CD14-positive monocyte (primary cell): ENCODE results near the gene AFF3. TPM values are rescaled to one million over a fixed set of nuclear protein-coding genes. Genes with fewer than 3 reads are reported as not detected.

Experiments used
- DNase-seq, 3 donors: peaks; one replicate each; pipeline ENCODE4 v3.0.0-alpha.2; 2011 to 2022
- H2AFZ ChIP-seq: 2 replicates; pipeline ENCODE4 v1.6.0; 2012; ENCODE audit warnings: mild to moderate bottlenecking, low read depth, low read length, inconsistent platforms; ENCODE audit not compliant: insufficient read depth, poor library complexity, severe bottlenecking
- H3K27ac ChIP-seq, 2 donors: 1 replicate in 1 of 2; 2 replicates in 1 of 2; pipeline ENCODE4 v1.5.1; 2012 to 2013; ENCODE audit warnings: low read length in 2 of 2, control low read depth in 1 of 2, inconsistent platforms in 1 of 2, low read depth in 1 of 2, mild to moderate bottlenecking in 1 of 2
- H3K27me3 ChIP-seq, 2 donors: one replicate each; pipeline versions ENCODE4 v1.6.0 to v1.6.1; 2011 to 2013; ENCODE audit warnings: low read length in 2 of 2; ENCODE audit not compliant: control insufficient read depth in 2 of 2, insufficient read depth in 2 of 2
- H3K36me3 ChIP-seq, 2 donors: replicated peaks in 1 of 2; 1 replicate in 1 of 2; 2 replicates in 1 of 2; pipeline versions ENCODE4 v1.5.1 to v1.6.1; 2012 to 2013; ENCODE audit warnings: low read length in 2 of 2, control low read depth in 1 of 2, inconsistent platforms in 1 of 2, mild to moderate bottlenecking in 1 of 2; ENCODE audit not compliant: insufficient read depth in 2 of 2, control insufficient read depth in 1 of 2
- H3K4me1 ChIP-seq, 2 donors: 1 replicate in 1 of 2; 2 replicates in 1 of 2; pipeline versions ENCODE4 v1.5.1 to v1.6.1; 2012 to 2013; ENCODE audit warnings: low read length in 2 of 2, control low read depth in 1 of 2, inconsistent platforms in 1 of 2, mild to moderate bottlenecking in 1 of 2, moderate library complexity in 1 of 2; ENCODE audit not compliant: insufficient read depth in 2 of 2, control insufficient read depth in 1 of 2
- H3K4me2 ChIP-seq: replicated peaks from 2 replicates; pipeline ENCODE3; 2012; ENCODE audit warnings: low read length, moderate library complexity, mild to moderate bottlenecking; ENCODE audit not compliant: poor library complexity, severe bottlenecking; ENCODE audit errors: extremely low read depth
- H3K4me3 ChIP-seq, 3 experiments: fragments of 200-600 bp in 1 of 3; sonication (generic) in 1 of 3; replicated peaks in 1 of 3; 1 replicate in 2 of 3; 2 replicates in 1 of 3; pipeline ENCODE4 v1.5.1; 2011 to 2013; ENCODE audit warnings: low read length in 3 of 3, mild to moderate bottlenecking in 3 of 3, control low read depth in 2 of 3, low read depth in 2 of 3, inconsistent platforms in 1 of 3, moderate library complexity in 1 of 3
- H3K79me2 ChIP-seq: 2 replicates; pipeline ENCODE4 v1.6.0; 2012; ENCODE audit warnings: mild to moderate bottlenecking, control low read depth, inconsistent platforms, low read length, moderate library complexity; ENCODE audit not compliant: insufficient read depth
- H3K9ac ChIP-seq: 2 replicates; pipeline ENCODE4 v1.6.0; 2017; ENCODE audit warnings: low read length, mild to moderate bottlenecking; ENCODE audit not compliant: insufficient read depth, poor library complexity, severe bottlenecking
- H3K9me3 ChIP-seq, 2 donors: replicated peaks in 1 of 2; 1 replicate in 1 of 2; 2 replicates in 1 of 2; pipeline versions ENCODE4 v1.5.1 to v1.6.1; 2012 to 2013; ENCODE audit warnings: low read length in 2 of 2, control low read depth in 1 of 2; ENCODE audit not compliant: control insufficient read depth in 1 of 2, insufficient read depth in 1 of 2
- H4K20me1 ChIP-seq: 2 replicates; pipeline ENCODE4 v1.6.0; 2012; ENCODE audit warnings: mild to moderate bottlenecking, low read length, control low read depth, moderate library complexity; ENCODE audit not compliant: insufficient read depth
- H3K27ac Mint-ChIP-seq, 7 donors: one replicate each; pipeline ENCODE4 v1.8.0; 2020; ENCODE audit warnings: mild to moderate bottlenecking in 7 of 7, mixed read lengths in 7 of 7, moderate library complexity in 6 of 7, inconsistent platforms in 2 of 7
- H3K27me3 Mint-ChIP-seq, 3 donors: one replicate each; pipeline ENCODE4 v1.8.0; 2021 to 2022; ENCODE audit warnings: low read depth in 3 of 3, mild to moderate bottlenecking in 3 of 3, mixed read lengths in 3 of 3, moderate library complexity in 3 of 3, inconsistent platforms in 1 of 3
- H3K36me3 Mint-ChIP-seq, 2 donors: one replicate each; pipeline ENCODE4 v1.8.0; 2020; ENCODE audit warnings: mixed read lengths in 2 of 2, inconsistent platforms in 1 of 2, mild to moderate bottlenecking in 1 of 2
- H3K4me1 Mint-ChIP-seq: one replicate; pipeline ENCODE4 v1.8.0; 2020; ENCODE audit warnings: mild to moderate bottlenecking, mixed read lengths
- H3K4me3 Mint-ChIP-seq, 2 donors: one replicate each; pipeline ENCODE4 v1.8.0; 2020; ENCODE audit warnings: mild to moderate bottlenecking in 2 of 2, mixed read lengths in 2 of 2, moderate library complexity in 1 of 2
- H3K9me3 Mint-ChIP-seq, 7 donors: one replicate each; pipeline ENCODE4 v1.8.0; 2020 to 2022; ENCODE audit warnings: mixed read lengths in 7 of 7, mild to moderate bottlenecking in 6 of 7, moderate library complexity in 6 of 7, inconsistent platforms in 2 of 7
- CTCF ChIP-seq: fragments of 200-600 bp; IDR thresholded peaks from one replicate; pipeline ENCODE4 v1.8.0; 2022; ENCODE audit warnings: antibody characterized with exemption, mild to moderate bottlenecking
- WGBS: methylation state at CpG from one replicate; pipeline ENCODE4 v1.1.5; 2013; ENCODE audit warnings: missing lambda C conversion rate; ENCODE audit not compliant: insufficient coverage; 5-methylcytosine and 5-hydroxymethylcytosine counted together
- intact Hi-C, 2 donors: fragments of 100-400 bp; cut with micrococcal nuclease; formaldehyde crosslinking; loops; one replicate each; pipeline versions ENCODE4 v1.15.0 to v1.15.1; 2023
- polyA plus RNA-seq, 3 donors: library from polyadenylated mRNA; depleted of rRNA in 1 of 3; unstranded in 2 of 3; stranded (reverse) in 1 of 3; fragments of 300-500 nt in 2 of 3; fragments of >200 nt in 1 of 3; fragmentation: Illumina TruSeq in 2 of 3; gene quantifications; 1 replicate in 2 of 3; 2 replicates in 1 of 3; pipeline ENCODE4 v1.2.3, GENCODE V29; 2012 to 2021

The AFF3 gene
- polyA plus RNA-seq, 3 donors: 0.17 to 4.1 (median 0.49) TPM

- Histone ChIP-seq H3K4me3 (no peak overlapping the region), H3K4me1 (peaks cover 10 to 19% of the 10 kb centered on the region in 2 donors), H3K27me3 (no peaks in the 10 kb centered on the region), H3K27ac (no peak overlapping the region), H3K4me2 (no peak overlapping the region), H3K36me3 (peaks cover 0 to 5% of the 10 kb centered on the region in 2 donors), H3K79me2 (no peaks in the 10 kb centered on the region), H3K9me3 (no peaks in the 10 kb centered on the region), H3K9ac (no peak overlapping the region), H4K20me1 (no peaks in the 10 kb centered on the region), H2AFZ (no peak overlapping the region)
- Mint-ChIP-seq H3K4me3 (no peak overlapping the region), H3K4me1 (peaks cover 34% of the 10 kb centered on the region), H3K27me3 (peaks cover 0 to 6% (median 0%) of the 10 kb centered on the region in 3 donors), H3K9me3 (peaks cover 0 to 3% (median 0%) of the 10 kb centered on the region in 7 donors), H3K36me3 (peaks cover 8 to 10% of the 10 kb centered on the region in 2 donors), H3K27ac (peak overlapping the region in 1 of 7 donors; percentile 18)
- no peak for TF ChIP-seq CTCF
- intact Hi-C loops: no loop called here
- no peak for DNase-seq
- WGBS: 97% methylated on average over 4 of the region's 8 CpGs
Observed at GRCh38 chr2:99957332-99958133, 184.9 kb downstream of the AFF3 start.

- Histone ChIP-seq H3K9me3 (no peaks in the 10 kb centered on the region), H3K4me3 (no peak overlapping the region), H3K79me2 (no peaks in the 10 kb centered on the region), H2AFZ (no peak overlapping the region), H3K9ac (no peak overlapping the region), H3K36me3 (peaks cover 0 to 5% of the 10 kb centered on the region in 2 donors), H3K27ac (no peak overlapping the region), H3K4me1 (peaks cover 10 to 19% of the 10 kb centered on the region in 2 donors), H4K20me1 (no peaks in the 10 kb centered on the region), H3K27me3 (no peaks in the 10 kb centered on the region), H3K4me2 (no peak overlapping the region)
- H3K9me3 Mint-ChIP-seq: peaks cover 0 to 5% (median 0%) of the 10 kb centered on the region in 7 donors
- WGBS: 0% methylated on average over 1 of the region's 6 CpGs
- H3K4me1 Mint-ChIP-seq: peaks cover 32% of the 10 kb centered on the region
- H3K36me3 Mint-ChIP-seq: peaks cover 8 to 13% of the 10 kb centered on the region in 2 donors
- intact Hi-C loops: no loop called here
- H3K27me3 Mint-ChIP-seq: peaks cover 0 to 6% (median 0%) of the 10 kb centered on the region in 3 donors
- no peak overlapping the region for H3K27ac Mint-ChIP-seq
- peak overlapping the region in 1 of 2 donors; percentile 21 for H3K4me3 Mint-ChIP-seq
- DNase-seq: peak; percentile 6 to 25 (median 22)
- no peak for TF ChIP-seq CTCF
Observed at GRCh38 chr2:99956232-99957030, 186.0 kb downstream of the AFF3 start.
